Body of pancreas (tissue), 4 donors: Measurements from ENCODE around the gene TYMS.

Experiments
- CTCF ChIP-seq, 7 experiments: fragments of 450-650 bp in 4 of 7; fragments of 200-600 bp in 3 of 7; sonication (generic) in 3 of 7; IDR thresholded peaks; one replicate each; pipeline ENCODE4 v1.5.1; 2016 to 2019; ENCODE audit warnings: antibody characterized with exemption in 7 of 7
- POLR2A ChIP-seq, 3 donors: fragments of 450-650 bp; IDR thresholded peaks; one replicate each; pipeline ENCODE4 v1.6.1; 2016; ENCODE audit warnings: antibody characterized with exemption in 3 of 3, mild to moderate bottlenecking in 2 of 3

- TF ChIP-seq POLR2A (IDR thresholded peaks at IDR 0.05), result no peak
- no peak for TF ChIP-seq CTCF (IDR thresholded peaks at IDR 0.05)
Observed at GRCh38 chr18:653512-653911, 3.9 kb upstream of the TYMS start.
